Lung (tissue), 12 donors: ENCODE data around the gene SYNC. TPM values are rescaled to one million over a fixed set of nuclear protein-coding genes. Genes with fewer than 3 reads are reported as not detected.
A peak's percentile ranks its signal among the peaks of the same experiment; 100 is the strongest.

Source experiments
- ATAC-seq: fragments of 200-7000 bp; cut with Tn5 transposase; one replicate; pipeline ENCODE4 v1.9.1; 2020; ENCODE audit warnings: moderate number of reproducible peaks; ENCODE audit not compliant: insufficient read depth, low FRiP score
- DNase-seq, 3 donors: peaks; one replicate each; pipeline ENCODE4 v3.0.0-alpha.2; 2013 to 2017
- H3K27ac ChIP-seq, 2 donors: one replicate each; pipeline ENCODE4 v1.5.1; 2013; ENCODE audit warnings: mild to moderate bottlenecking in 2 of 2, moderate library complexity in 2 of 2, control low read depth in 1 of 2, inconsistent platforms in 1 of 2, low read depth in 1 of 2, low read length in 1 of 2
- H3K27me3 ChIP-seq, 3 donors: one replicate each; pipeline ENCODE4 v1.5.1; 2013; ENCODE audit warnings: low read length in 2 of 3; ENCODE audit not compliant: control insufficient read depth in 3 of 3, insufficient read depth in 3 of 3
- H3K36me3 ChIP-seq, 4 donors: one replicate each; pipeline ENCODE4 v1.5.1; 2013; ENCODE audit warnings: low read length in 4 of 4, mild to moderate bottlenecking in 1 of 4, moderate library complexity in 1 of 4; ENCODE audit not compliant: control insufficient read depth in 4 of 4, insufficient read depth in 4 of 4
- H3K4me1 ChIP-seq, 5 donors: one replicate each; pipeline ENCODE4 v1.5.1; 2013; ENCODE audit warnings: low read length in 5 of 5, mild to moderate bottlenecking in 2 of 5, moderate library complexity in 1 of 5; ENCODE audit not compliant: control insufficient read depth in 5 of 5, insufficient read depth in 5 of 5
- H3K4me3 ChIP-seq: one replicate; pipeline ENCODE4 v1.5.1; 2013; ENCODE audit warnings: mild to moderate bottlenecking, control low read depth, moderate library complexity
- H3K9ac ChIP-seq, 2 donors: one replicate each; pipeline ENCODE4 v1.5.1; 2013; ENCODE audit warnings: low read length in 2 of 2, control low read depth in 1 of 2; ENCODE audit not compliant: insufficient read depth in 1 of 2
- H3K9me3 ChIP-seq, 4 donors: one replicate each; pipeline ENCODE4 v1.5.1; 2013; ENCODE audit warnings: low read length in 3 of 4, mild to moderate bottlenecking in 1 of 4, moderate library complexity in 1 of 4; ENCODE audit not compliant: control insufficient read depth in 4 of 4, insufficient read depth in 3 of 4
- CTCF ChIP-seq: IDR thresholded peaks from 2 replicates; pipeline ENCODE4 v1.5.1; 2012; ENCODE audit warnings: mild to moderate bottlenecking; ENCODE audit errors: control extremely low read depth, extremely low read depth
- WGBS, 2 donors: extraction: QIAGEN DNeasy Blood & Tissue Kit; methylation state at CpG; one replicate each; pipeline ENCODE4 v1.1.7; 2013; 5-methylcytosine and 5-hydroxymethylcytosine counted together
- polyA plus RNA-seq, 2 donors: library from polyadenylated mRNA; stranded (reverse); fragments of 200-250 nt; gene quantifications; one replicate each; pipeline ENCODE4 v1.2.1, GENCODE V29; 2013
- total RNA-seq, 2 donors: library from RNA; depleted of rRNA in 1 of 2; stranded (reverse); fragments of >200 nt in 1 of 2; gene quantifications; one replicate each; pipeline ENCODE4 v1.2.1, GENCODE V29; 2014 to 2021
- donor health status: control.
- donor health status: control.
- donor health status: Bipolar disorder and iron deficiency.
- donor health status: healthy.
- donor health status: DM: yes; HTN: yes; CAD: no.

SYNC gene
- total and polyA plus RNA-seq, 4 donors = 2.0 to 15.4 (median 5.7) TPM

DNA sequence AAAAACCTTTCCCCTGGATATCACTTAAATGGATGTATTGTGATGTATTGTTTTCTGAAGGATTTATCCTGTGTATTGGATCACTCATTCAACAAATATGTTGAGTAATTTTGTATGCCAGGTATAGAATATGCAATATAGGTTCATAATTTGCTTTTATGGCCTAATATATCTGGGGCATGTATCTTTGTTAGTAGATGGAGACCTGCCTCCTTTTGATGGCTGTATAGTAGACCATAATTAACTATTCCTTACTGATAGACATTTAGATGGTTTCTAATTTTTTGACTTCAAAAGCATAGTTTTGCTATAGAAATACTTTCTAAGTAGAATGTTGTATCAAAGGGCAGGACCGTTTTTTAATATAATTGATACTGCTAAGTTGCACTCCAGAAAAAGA is 43.0 kb downstream of the SYNC start:
- ATAC-seq = no peak
- 91 to 100% methylated on average over 1 of the region's 1 CpG for WGBS, 2 donors
- no peak for DNase-seq
- Histone ChIP-seq H3K4me3 (no peak overlapping the region), H3K36me3 (peaks cover 21 to 55% (median 25%) of the 10 kb centered on the region in 4 donors), H3K4me1 (peaks cover 0 to 8% (median 2%) of the 10 kb centered on the region in 5 donors), H3K27me3 (no peaks in the 10 kb centered on the region), H3K9ac (no peak overlapping the region), H3K9me3 (no peaks in the 10 kb centered on the region), H3K27ac (no peak overlapping the region)
- TF ChIP-seq CTCF = no peak

DNA sequence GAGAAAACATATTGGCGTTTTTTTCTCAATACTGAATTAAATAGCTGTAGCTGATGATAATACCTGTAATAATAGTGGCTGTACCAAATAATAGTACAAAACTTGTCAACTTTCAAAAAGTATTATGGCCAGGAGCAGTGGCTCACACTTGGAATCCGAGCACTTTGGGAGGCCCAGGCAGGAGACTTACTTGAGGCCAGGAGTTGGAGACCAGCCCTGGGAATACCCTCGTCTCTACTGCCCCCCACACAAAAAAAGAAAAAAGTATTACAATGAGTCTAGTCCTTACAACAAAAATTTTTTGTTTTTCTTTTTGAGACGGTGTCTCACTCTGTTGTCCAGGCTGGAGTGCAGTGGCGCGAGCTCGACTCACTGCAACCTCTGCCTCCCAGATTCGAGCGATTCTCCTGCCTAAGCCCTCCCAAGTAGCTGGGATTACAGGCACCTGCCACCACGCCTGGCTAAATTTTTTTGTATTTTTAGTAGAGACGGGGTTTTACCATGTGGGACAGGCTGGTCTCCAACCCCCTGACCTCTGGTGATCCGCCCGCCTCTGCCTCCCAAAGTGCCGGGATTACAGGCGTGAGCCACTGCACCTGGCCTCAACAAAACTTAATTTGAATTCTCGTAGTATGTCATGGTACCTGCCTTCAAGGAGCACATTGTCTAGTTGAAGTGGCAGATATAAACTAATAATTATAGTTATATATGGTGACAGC is 50.2 kb downstream of the SYNC start:
- Histone ChIP-seq H3K27me3 (no peaks in the 10 kb centered on the region), H3K9ac (peak overlapping the region; percentile 65 to 97), H3K4me3 (no peak overlapping the region), H3K36me3 (peaks cover 8 to 32% (median 19%) of the 10 kb centered on the region in 4 donors), H3K9me3 (no peaks in the 10 kb centered on the region), H3K27ac (no peak overlapping the region), H3K4me1 (peaks cover 0 to 36% (median 9%) of the 10 kb centered on the region in 5 donors)
- DNase-seq = no peak
- no peak for ATAC-seq
- no peak for TF ChIP-seq CTCF
- 92% methylated on average over 16 of the region's 16 CpGs for WGBS, 2 donors

- Histone ChIP-seq H3K9ac (peak overlapping the region; percentile 65 to 97), H3K27ac (peak overlapping the region; percentile 94 to 97), H3K4me3 (peak overlapping the region; percentile 59), H3K27me3 (no peaks in the 10 kb centered on the region), H3K4me1 (peaks cover 0 to 36% (median 9%) of the 10 kb centered on the region in 5 donors), H3K9me3 (no peaks in the 10 kb centered on the region), H3K36me3 (peaks cover 5 to 24% (median 15%) of the 10 kb centered on the region in 4 donors)
- 0% methylated on average over 41 to 43 of the region's 43 CpGs for WGBS, 2 donors
- ATAC-seq (peak; percentile 1), DNase-seq (no peak)
- no peak for TF ChIP-seq CTCF
Observed at GRCh38 chr1:32651461-32652073, 51.0 kb downstream of the SYNC start.
